ENCODE data around the gene CRTC2. TPM values are rescaled to one million over a fixed set of nuclear protein-coding genes. Genes with fewer than 3 reads are reported as not detected.

The CRTC2 gene
- total and polyA plus RNA-seq, 9 of the 15 experiments (the other 6 are each of a cell fraction or from before 2014, with no cell fraction given), result 2.7 to 26.4 (median 10.2) TPM

GRCh38 chr1:154000420-154000819 is 42.0 kb upstream of the CRTC2 start:
- no peak overlapping the region for H3K4me3 ChIP-seq
- DNase-seq (ENCODE audit: extremely low read depth in 1 of 4, low spot score in 3 of 4) (no peak), FAIRE-seq (no peak), ATAC-seq (peak; percentile 63)
- intact Hi-C loops (cut with micrococcal nuclease) (no loop called here), in situ Hi-C loops (cut with MboI) (no loop called here)
- no peaks in the 10 kb centered on the region for H3K9me1 ChIP-seq (ENCODE audit: control insufficient read depth, insufficient read depth, low read length)
- WGBS (ENCODE audit: insufficient coverage, low coverage, missing lambda C conversion rate), result 32% methylated on average over 4 of the region's 4 CpGs
- no peak overlapping the region for H3K9ac ChIP-seq (ENCODE audit: insufficient read depth in 1 of 2, low read depth in 2 of 2, low read length in 2 of 2)
- H3K27ac ChIP-seq (ENCODE audit: extremely low read depth, low read depth, low read length), result no peak overlapping the region
- H3K4me1 ChIP-seq (replicated peaks in 1 of 2; ENCODE audit: control insufficient read depth in 2 of 2, insufficient read depth in 2 of 2, low read length in 2 of 2), result no peaks in the 10 kb centered on the region; a peak in 1 of 5 replicates
- peaks cover 3% of the 10 kb centered on the region; the same call in 1 of the 3 replicates for H3K36me3 ChIP-seq (ENCODE audit: control insufficient read depth, insufficient read depth, low read length)
- TF ChIP-seq IRF9 (tag; IDR thresholded peaks at IDR 0.05) (no peak), KDM2B (CRISPR knock-in tag; IDR thresholded peaks at IDR 0.05) (no peak), ZNF175 (CRISPR knock-in tag; IDR thresholded peaks at IDR 0.05; ENCODE audit: low read depth) (no peak), ZNF134 (CRISPR knock-in tag; conservative IDR thresholded peaks at IDR 0.05) (no peak), ETS2 (tag; IDR thresholded peaks at IDR 0.05; ENCODE audit: borderline replicate concordance, poor library complexity, severe bottlenecking) (no peak), CHD2 (IDR thresholded peaks at IDR 0.05; ENCODE audit: low read depth, low read length) (no peak), ZNF395 (CRISPR knock-in tag; IDR thresholded peaks at IDR 0.05) (no peak)
- no peaks in the 10 kb centered on the region for H3K79me2 ChIP-seq (ENCODE audit: control insufficient read depth, insufficient read depth, low read length)
- no peaks in the 10 kb centered on the region for H3K9me3 ChIP-seq (replicated peaks; ENCODE audit: control insufficient read depth, insufficient read depth, low read depth, low read length)
- no peak overlapping the region for H3K4me2 ChIP-seq (ENCODE audit: insufficient read depth, low read length)
- BruUV-seq (replicated peaks), result no TSS peak
- no peaks in the 10 kb centered on the region for H3K27me3 ChIP-seq (ENCODE audit: control insufficient read depth in 2 of 2, insufficient read depth in 2 of 2, low read length in 2 of 2)
- no peaks in the 10 kb centered on the region for H4K20me1 ChIP-seq (replicated peaks; ENCODE audit: control insufficient read depth, insufficient read depth, low read length)
- CTCF ChIA-PET (ENCODE audit: low intra/inter-chr PET ratio), result no interaction called here
- POLR2A ChIA-PET, result interaction anchor here (0.6 to 6.0 kb wide), 4 partner anchors 8 to 468 kb away, joined by 3 to 83 read pairs (median 3); partner anchors contain the start of gene RPS27
- no peak overlapping the region for H2AFZ ChIP-seq (ENCODE audit: low read depth, low read length)

Data from K562 (cell line).